H1 (cell line): ENCODE results near the gene EXD3. TPM values are rescaled to one million over a fixed set of nuclear protein-coding genes. Genes with fewer than 3 reads are reported as not detected.
A peak's percentile ranks its signal among the peaks of the same experiment; 100 is the strongest.

Experiments
- CBX5 ChIP-seq: fragments of 300-800, 300-1000 bp; sonication (generic); IDR thresholded peaks from 2 replicates; pipeline ENCODE4 v1.7.1; 2016; ENCODE audit warnings: antibody characterized with exemption, low read length, low read depth
- EGR1 ChIP-seq: IDR thresholded peaks from 2 replicates; pipeline ENCODE4 v1.6.1; 2011; ENCODE audit warnings: low read depth, low read length, borderline replicate concordance
- EP300 ChIP-seq, 2 experiments: IDR thresholded peaks; 1 replicate in 1 of 2; 2 replicates in 1 of 2; pipeline ENCODE4 v1.6.1; 2011 to 2012; ENCODE audit warnings: low read depth in 2 of 2, low read length in 2 of 2, mild to moderate bottlenecking in 2 of 2, borderline replicate concordance in 1 of 2, inconsistent platforms in 1 of 2, moderate library complexity in 1 of 2
- GTF2F1 ChIP-seq: IDR thresholded peaks from 2 replicates; pipeline ENCODE4 v1.6.1; 2012; ENCODE audit warnings: low read depth, low read length, improper control_type of control experiment, borderline replicate concordance
- SP4 ChIP-seq: IDR thresholded peaks from 2 replicates; pipeline ENCODE4 v1.6.1; 2012; ENCODE audit warnings: low read length, inconsistent platforms
- TBP ChIP-seq: IDR thresholded peaks from 2 replicates; pipeline ENCODE4 v1.6.1; 2011; ENCODE audit warnings: low read depth, low read length, improper control_type of control experiment
- polyA plus RNA-seq, 7 experiments: library from polyadenylated mRNA; depleted of rRNA in 3 of 7; stranded (reverse) in 5 of 7; unstranded in 2 of 7; fragments of >200 nt in 5 of 7; fragments of 200-250 nt in 2 of 7; gene quantifications; 1 replicate in 5 of 7; 2 replicates in 1 of 7; 4 replicates in 1 of 7; pipeline versions ENCODE4 v1.2.1 to v1.2.3, GENCODE V29; 2011 to 2013; ENCODE audit warnings: missing spikeins in 2 of 7, mixed read lengths in 2 of 7
- total RNA-seq: library from RNA; stranded (reverse); fragmentation: NEBNext Ultra II Directional; extraction: Animal tissue kit (Norgen Biotek cat#: 25700); gene quantifications from 2 replicates; pipeline ENCODE4 v1.2.1, GENCODE V29; 2021
- TF ChIP-seq, protein P1 (sequence below): fragments of 300-600 bp; sonication (generic); IDR thresholded peaks from 2 replicates; pipeline ENCODE4 v1.7.1; 2012; ENCODE audit warnings: low read length, moderate library complexity, mild to moderate bottlenecking, inconsistent platforms; ENCODE audit not compliant: insufficient replicate concordance

EXD3 gene
- total and polyA plus RNA-seq, 2 of the 8 experiments (the other 6 are each of a cell fraction or from before 2014, with no cell fraction given) = 7.2 to 9.4 TPM

DNA sequence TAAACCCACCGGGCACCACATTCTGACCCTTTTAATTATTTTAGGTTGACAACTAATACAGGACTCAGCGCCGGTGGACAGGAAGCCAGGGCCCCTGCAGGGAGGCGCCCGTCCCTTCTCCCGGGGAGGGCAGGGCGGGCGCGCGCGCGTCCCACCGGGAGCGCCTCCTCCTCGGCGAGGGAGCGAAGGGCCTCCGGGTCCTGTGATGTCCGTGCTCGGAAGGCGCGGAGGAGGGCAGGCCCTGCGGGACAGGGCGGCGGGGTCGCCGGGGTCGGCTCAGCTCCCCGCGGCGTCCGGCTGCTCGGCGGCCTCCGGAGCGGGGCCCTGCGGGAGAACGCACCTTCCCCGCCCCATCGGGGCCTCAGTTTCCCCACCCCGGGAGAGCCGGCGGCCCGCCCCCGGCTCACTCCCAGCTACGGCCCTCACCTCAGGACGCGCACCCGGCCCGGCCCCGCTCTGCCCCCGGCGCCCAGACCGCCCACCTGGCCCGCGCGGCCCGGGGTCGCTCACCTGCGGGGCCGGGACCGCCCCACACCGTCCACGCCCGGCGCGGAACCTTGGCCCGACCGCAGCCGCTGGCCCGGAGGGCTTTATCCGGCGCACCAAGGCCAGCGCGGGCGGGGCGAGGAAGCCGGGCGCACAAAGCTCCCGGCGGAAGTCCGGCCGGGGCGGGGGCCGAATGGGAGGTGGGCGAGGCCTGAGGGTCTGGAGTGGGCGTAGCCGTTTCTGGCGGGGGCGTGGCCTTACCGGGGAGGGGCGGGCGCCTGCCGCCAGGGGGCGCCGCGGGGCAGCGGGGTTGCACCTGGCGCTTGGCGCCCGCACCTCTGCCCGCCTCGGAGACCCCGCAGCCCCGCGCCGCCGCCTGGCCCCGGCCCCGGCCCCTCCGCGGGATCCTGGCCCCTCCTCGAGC, at the start of gene EXD3, which contains the start of gene NOXA1 (continued):
- peak in 1 of 2 experiments; percentile 65; a peak in 1 of 3 replicates for TF ChIP-seq EP300 (IDR thresholded peaks at IDR 0.05; ENCODE audit: borderline replicate concordance in 1 of 2, low read depth in 2 of 2, low read length in 2 of 2)
- TF ChIP-seq CBX5 = no peak
- TF ChIP-seq GTF2F1 = no peak
- TF ChIP-seq EGR1 = peak; percentile 27; the same call in 1 of the 2 replicates
- TF ChIP-seq TBP = no peak; the same call in 1 of the 2 replicates
- peak; percentile 78; the same call in 1 of the 2 replicates for TF ChIP-seq SP4
- TF ChIP-seq, protein P1, sequence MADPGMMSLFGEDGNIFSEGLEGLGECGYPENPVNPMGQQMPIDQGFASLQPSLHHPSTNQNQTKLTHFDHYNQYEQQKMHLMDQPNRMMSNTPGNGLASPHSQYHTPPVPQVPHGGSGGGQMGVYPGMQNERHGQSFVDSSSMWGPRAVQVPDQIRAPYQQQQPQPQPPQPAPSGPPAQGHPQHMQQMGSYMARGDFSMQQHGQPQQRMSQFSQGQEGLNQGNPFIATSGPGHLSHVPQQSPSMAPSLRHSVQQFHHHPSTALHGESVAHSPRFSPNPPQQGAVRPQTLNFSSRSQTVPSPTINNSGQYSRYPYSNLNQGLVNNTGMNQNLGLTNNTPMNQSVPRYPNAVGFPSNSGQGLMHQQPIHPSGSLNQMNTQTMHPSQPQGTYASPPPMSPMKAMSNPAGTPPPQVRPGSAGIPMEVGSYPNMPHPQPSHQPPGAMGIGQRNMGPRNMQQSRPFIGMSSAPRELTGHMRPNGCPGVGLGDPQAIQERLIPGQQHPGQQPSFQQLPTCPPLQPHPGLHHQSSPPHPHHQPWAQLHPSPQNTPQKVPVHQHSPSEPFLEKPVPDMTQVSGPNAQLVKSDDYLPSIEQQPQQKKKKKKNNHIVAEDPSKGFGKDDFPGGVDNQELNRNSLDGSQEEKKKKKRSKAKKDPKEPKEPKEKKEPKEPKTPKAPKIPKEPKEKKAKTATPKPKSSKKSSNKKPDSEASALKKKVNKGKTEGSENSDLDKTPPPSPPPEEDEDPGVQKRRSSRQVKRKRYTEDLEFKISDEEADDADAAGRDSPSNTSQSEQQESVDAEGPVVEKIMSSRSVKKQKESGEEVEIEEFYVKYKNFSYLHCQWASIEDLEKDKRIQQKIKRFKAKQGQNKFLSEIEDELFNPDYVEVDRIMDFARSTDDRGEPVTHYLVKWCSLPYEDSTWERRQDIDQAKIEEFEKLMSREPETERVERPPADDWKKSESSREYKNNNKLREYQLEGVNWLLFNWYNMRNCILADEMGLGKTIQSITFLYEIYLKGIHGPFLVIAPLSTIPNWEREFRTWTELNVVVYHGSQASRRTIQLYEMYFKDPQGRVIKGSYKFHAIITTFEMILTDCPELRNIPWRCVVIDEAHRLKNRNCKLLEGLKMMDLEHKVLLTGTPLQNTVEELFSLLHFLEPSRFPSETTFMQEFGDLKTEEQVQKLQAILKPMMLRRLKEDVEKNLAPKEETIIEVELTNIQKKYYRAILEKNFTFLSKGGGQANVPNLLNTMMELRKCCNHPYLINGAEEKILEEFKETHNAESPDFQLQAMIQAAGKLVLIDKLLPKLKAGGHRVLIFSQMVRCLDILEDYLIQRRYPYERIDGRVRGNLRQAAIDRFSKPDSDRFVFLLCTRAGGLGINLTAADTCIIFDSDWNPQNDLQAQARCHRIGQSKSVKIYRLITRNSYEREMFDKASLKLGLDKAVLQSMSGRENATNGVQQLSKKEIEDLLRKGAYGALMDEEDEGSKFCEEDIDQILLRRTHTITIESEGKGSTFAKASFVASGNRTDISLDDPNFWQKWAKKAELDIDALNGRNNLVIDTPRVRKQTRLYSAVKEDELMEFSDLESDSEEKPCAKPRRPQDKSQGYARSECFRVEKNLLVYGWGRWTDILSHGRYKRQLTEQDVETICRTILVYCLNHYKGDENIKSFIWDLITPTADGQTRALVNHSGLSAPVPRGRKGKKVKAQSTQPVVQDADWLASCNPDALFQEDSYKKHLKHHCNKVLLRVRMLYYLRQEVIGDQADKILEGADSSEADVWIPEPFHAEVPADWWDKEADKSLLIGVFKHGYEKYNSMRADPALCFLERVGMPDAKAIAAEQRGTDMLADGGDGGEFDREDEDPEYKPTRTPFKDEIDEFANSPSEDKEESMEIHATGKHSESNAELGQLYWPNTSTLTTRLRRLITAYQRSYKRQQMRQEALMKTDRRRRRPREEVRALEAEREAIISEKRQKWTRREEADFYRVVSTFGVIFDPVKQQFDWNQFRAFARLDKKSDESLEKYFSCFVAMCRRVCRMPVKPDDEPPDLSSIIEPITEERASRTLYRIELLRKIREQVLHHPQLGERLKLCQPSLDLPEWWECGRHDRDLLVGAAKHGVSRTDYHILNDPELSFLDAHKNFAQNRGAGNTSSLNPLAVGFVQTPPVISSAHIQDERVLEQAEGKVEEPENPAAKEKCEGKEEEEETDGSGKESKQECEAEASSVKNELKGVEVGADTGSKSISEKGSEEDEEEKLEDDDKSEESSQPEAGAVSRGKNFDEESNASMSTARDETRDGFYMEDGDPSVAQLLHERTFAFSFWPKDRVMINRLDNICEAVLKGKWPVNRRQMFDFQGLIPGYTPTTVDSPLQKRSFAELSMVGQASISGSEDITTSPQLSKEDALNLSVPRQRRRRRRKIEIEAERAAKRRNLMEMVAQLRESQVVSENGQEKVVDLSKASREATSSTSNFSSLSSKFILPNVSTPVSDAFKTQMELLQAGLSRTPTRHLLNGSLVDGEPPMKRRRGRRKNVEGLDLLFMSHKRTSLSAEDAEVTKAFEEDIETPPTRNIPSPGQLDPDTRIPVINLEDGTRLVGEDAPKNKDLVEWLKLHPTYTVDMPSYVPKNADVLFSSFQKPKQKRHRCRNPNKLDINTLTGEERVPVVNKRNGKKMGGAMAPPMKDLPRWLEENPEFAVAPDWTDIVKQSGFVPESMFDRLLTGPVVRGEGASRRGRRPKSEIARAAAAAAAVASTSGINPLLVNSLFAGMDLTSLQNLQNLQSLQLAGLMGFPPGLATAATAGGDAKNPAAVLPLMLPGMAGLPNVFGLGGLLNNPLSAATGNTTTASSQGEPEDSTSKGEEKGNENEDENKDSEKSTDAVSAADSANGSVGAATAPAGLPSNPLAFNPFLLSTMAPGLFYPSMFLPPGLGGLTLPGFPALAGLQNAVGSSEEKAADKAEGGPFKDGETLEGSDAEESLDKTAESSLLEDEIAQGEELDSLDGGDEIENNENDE = no peak
